Measurements from ENCODE around the gene TMCC3.
"Not testable (repeated sequence)": the region's sequence is repeated elsewhere in the genome, so short reads cannot be mapped to it uniquely, and the experiment has no call there.

TMCC3 gene

DNA sequence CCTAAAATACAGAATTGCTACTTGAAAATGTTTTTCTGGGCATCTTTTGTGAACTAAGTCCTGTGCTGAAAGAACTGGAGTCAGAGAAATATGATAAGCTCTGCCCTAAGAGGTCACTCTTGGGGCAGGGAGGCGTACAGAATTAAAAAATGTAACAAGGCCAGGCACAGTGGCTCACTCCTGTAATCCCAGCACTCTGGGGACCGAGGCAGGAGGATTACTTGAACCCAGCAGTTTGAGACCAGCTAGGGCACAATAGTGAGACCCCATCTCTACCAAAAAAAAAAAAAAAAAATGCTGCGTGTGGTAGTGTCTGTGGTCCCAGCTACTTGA, 46.0 kb downstream of the TMCC3 start:
- in situ Hi-C loops (cut with MboI; ENCODE audit: low sequenced_read_pairs), result no loop called here

DNA sequence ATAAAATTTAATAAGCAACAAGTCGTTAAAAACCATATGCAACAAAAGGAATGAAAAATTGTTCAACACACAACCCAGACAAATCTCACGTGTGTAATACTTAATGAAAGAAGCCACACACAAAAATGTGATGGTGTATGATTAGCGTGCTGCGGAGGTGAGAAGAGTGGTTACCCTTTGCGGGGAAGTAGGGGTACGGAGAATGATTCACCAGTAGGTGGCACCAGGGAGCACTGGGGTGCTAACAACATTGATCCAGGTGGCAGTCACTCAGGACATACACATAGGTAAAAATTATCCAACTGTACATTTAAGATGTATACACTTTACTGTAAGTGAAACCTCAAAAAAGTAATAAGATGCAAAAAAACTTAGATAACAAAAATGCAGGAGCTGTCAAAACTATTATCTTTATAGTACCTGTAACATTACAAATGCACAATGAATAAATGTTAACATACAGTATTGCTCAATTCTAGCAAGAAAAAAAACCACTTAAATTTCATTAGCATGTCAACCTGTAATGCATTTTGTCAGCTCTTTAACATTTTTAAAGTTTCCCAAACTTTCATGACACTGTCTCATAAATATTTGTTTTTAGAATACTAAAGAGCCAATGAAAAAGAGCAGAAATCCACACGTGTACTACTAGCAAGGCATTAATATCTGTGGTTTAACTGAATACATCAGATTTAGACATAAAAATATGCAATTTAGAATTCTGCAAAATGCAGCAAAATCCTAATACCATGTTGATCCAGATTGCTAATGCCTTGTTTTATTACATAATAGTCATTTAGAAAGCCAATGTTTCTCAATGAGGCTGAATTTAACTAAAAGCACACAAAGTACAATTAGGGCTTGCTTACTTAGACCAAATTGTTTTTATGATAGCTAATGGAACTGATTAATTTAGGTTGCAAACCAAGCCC, 46.7 kb downstream of the TMCC3 start:
- in situ Hi-C loops (cut with MboI; ENCODE audit: low sequenced_read_pairs), result no loop called here

DNA sequence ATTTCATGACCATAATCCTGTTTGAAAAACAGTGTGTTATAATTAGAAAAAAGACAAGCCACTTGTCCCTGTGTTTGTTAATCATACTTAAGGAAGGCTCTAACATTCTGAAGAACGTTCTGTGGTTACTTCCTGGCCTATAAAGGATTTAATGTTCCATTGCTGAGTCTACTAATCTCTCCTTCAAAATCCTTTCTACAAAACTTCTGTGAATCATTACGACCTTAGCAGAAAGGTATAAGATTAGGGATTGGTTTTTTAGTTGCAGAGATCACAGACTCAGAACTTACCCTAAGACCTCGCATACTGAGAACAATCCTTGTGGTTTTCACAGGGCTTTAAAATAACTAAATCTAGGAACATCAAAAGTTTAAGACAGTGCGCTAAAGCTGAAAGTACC, 48.3 kb downstream of the TMCC3 start:
- in situ Hi-C loops (cut with MboI; ENCODE audit: low sequenced_read_pairs), result no loop called here

DNA sequence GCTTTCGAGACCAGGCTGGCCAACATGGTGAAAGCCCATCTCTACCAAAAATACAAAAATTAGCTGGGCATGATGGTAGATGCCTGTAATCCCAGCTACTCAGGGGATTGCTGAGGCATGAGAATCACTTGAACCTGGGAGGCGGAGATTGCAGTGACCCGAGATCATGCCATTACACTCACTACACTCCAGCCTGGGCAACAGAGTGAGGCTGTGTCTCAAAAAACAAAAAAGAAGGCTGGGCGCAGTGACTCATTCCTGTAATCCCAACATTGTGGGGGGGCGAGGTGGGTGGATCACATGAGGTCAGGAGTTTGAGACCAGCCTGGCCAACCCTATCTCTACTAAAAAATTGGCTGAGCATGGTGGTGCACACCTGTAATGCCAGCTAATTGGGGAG, 49.0 kb downstream of the TMCC3 start:
- in situ Hi-C loops (cut with MboI; ENCODE audit: low sequenced_read_pairs), result not testable (repeated sequence)

- in situ Hi-C loops (cut with MboI; ENCODE audit: low sequenced_read_pairs), result no loop called here
Measured at GRCh38 chr12:94599189-94599588, 51.2 kb downstream of the TMCC3 start.

- in situ Hi-C loops (cut with MboI; ENCODE audit: low sequenced_read_pairs), result no loop called here
Measured at GRCh38 chr12:94597268-94597667, 53.1 kb downstream of the TMCC3 start.

- in situ Hi-C loops (cut with MboI; ENCODE audit: low sequenced_read_pairs), result no loop called here
Measured at GRCh38 chr12:94596596-94596995, 53.8 kb downstream of the TMCC3 start.

DNA sequence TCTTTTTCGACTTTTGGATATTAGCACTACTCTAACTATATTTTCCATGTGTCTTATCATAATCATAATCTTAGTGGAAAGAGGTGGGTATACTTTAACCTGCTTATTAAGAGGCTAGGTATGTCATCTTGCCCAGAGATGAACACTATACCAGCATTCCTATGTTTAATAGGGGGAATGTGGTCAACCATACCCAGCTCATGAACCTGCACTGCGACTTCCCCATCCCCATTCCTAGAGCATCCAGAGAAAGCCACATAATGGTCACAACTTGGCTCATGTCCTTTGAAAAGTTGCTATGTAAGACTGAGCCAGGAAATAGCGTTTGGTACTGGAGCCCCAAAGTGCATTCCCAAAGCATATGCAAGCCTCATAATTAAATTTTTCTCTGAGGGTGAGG, 55.2 kb downstream of the TMCC3 start:
- in situ Hi-C loops (cut with MboI; ENCODE audit: low sequenced_read_pairs), result no loop called here

DNA sequence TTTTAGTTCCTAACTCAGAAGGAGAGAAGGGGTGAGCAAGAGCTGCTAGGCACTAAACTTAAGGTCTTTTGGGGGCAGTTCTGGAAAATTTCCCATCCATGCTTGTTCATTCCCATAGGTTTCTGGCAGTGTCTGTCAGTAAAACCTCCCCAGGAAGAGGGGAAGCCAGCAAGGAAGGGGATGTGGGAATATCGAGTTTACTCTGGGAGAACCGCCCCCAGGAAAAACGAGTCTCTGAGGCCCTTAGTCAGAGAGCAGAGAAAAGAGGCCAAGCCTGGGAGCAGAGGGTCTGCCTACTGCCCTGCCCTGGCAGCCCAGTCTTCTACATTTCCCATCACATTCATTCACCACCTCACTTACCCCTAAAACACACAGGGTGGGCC, 55.9 kb downstream of the TMCC3 start:
- in situ Hi-C loops (cut with MboI; ENCODE audit: low sequenced_read_pairs), result no loop called here

- in situ Hi-C loops (cut with MboI; ENCODE audit: low sequenced_read_pairs), result no loop called here
Measured at GRCh38 chr12:94593822-94594442, 56.4 kb downstream of the TMCC3 start.

- in situ Hi-C loops (cut with MboI; ENCODE audit: low sequenced_read_pairs), result not testable (repeated sequence)
Measured at GRCh38 chr12:94592723-94593122, 57.6 kb downstream of the TMCC3 start.

GRCh38 chr12:94592080-94592479, 58.3 kb downstream of the TMCC3 start:
- in situ Hi-C loops (cut with MboI; ENCODE audit: low sequenced_read_pairs), result no loop called here

- in situ Hi-C loops (cut with MboI; ENCODE audit: low sequenced_read_pairs), result no loop called here
Measured at GRCh38 chr12:94590428-94590827, 59.9 kb downstream of the TMCC3 start.

- in situ Hi-C loops (cut with MboI; ENCODE audit: low sequenced_read_pairs), result no loop called here
Measured at GRCh38 chr12:94589591-94590001, 60.8 kb downstream of the TMCC3 start.

DNA sequence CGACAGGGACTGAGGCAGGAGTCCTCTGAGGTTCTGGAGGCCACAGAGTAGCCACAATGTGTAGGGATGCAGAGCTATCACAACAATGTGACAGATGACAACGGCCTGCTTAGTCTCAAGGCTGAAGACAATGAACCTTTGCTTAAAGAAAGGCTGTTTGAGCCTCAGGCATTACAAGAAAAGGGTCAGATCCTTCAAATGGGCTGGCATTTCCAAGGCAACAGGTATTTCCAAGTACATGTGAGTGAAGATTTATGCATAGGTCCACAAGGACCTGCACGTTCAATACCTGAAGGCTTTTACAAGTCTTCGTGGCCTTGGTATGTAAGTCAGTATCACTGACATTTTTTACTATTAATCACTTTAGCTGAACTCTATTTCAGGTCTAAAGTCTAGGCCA, 62.0 kb downstream of the TMCC3 start:
- in situ Hi-C loops (cut with MboI; ENCODE audit: low sequenced_read_pairs), result no loop called here

GRCh38 chr12:94587266-94588241, 62.8 kb downstream of the TMCC3 start:
- in situ Hi-C loops (cut with MboI; ENCODE audit: low sequenced_read_pairs), result no loop called here

DNA sequence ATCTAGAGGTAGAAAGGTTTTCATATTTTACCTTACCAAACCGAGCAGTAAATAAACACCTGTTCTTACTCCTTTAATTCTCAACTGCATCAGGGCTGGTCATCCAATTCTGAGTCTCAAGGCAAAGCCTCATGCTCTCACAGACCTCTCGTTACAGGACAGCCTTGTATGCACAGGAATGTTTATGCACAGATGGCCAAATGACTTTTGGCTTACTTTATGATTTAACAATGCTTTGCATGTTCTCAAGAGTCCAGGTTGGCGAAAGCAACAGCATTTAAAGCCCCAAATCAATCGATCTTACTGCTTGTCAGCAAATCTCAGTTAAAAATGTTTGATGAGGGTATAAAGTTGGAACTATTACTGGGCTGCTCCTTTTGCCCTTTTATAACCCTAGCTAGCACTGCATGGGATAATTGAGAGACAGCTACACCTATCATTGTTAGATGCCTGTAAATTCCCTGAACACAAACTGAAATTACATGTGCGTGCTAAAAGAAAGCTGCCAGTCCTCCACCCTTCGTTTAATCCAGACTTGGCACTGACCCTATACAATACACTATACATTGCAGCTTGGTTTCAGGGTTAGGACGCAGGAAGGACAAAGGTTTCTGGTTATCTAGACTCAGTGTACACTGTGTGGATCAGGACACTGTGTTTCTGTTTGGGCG, 63.6 kb downstream of the TMCC3 start:
- in situ Hi-C loops (cut with MboI; ENCODE audit: low sequenced_read_pairs), result no loop called here

GRCh38 chr12:94585626-94586025, 64.7 kb downstream of the TMCC3 start:
- in situ Hi-C loops (cut with MboI; ENCODE audit: low sequenced_read_pairs), result no loop called here

- in situ Hi-C loops (cut with MboI; ENCODE audit: low sequenced_read_pairs), result no loop called here
Measured at GRCh38 chr12:94584377-94584776, 66.0 kb downstream of the TMCC3 start.

DNA sequence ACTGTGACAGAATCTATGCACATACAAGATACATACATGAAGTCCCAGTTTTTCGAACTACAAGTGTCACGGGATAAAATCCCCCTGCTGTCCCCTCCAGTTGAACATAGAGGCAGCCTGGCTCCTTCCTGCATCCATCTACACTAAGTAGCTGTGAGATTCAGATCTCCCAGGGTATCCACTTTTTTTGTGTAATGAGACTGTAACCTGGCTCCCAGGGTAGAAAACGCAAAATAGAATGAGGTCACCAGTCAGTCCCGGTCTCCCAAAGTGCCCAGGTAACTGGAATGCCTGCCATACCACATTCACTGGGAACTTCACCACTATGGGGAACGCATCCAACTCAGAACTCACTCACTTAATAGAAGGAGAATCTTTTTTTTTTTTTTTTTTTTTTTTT, 67.8 kb downstream of the TMCC3 start:
- in situ Hi-C loops (cut with MboI; ENCODE audit: low sequenced_read_pairs), result no loop called here
